Vein endothelial cell (primary cell): Measurements from ENCODE around the gene BHLHA15. TPM values are rescaled to one million over a fixed set of nuclear protein-coding genes. Genes with fewer than 3 reads are reported as not detected.

Source experiments
- total RNA-seq: library from RNA; depleted of rRNA; stranded (reverse); fragments of >200 nt; gene quantifications from 2 replicates; pipeline ENCODE4 v1.2.3, GENCODE V29; 2012

BHLHA15 gene
- total RNA-seq = 0.38 and 0.98 TPM in 2 replicates

GRCh38 chr7:98211221-98211675, at the start of gene BHLHA15:
TSS of gene BHLHA15 (plus strand) at chr7:98211439. CDS start at chr7:98212310, 871 bp downstream.

GRCh38 chr7:98251601-98252424, 40.6 kb downstream of the BHLHA15 start, which contains the start of gene TECPR1:
TSS of gene TECPR1 (minus strand) at chr7:98252232. CDS start at chr7:98246146, 6,086 bp downstream.

Other genes starting within 250 kb of the BHLHA15 start
- not detected in 2 replicates for gene OCM2, start 221.2 kb upstream of the BHLHA15 start, total RNA-seq
- 17.0 TPM in 2 replicates for gene LMTK2, start 104.6 kb upstream of the BHLHA15 start, total RNA-seq
- 56.6 and 56.8 TPM in 2 replicates for gene TECPR1, start 40.8 kb downstream of the BHLHA15 start, total RNA-seq
- 59.7 and 70.9 TPM in 2 replicates for gene BRI3, start 70.2 kb downstream of the BHLHA15 start, total RNA-seq
- 0.76 and 0.98 TPM in 2 replicates for gene BAIAP2L1, start 189.7 kb downstream of the BHLHA15 start, total RNA-seq